Activated CD4-positive, alpha-beta T cell treated with anti-CD3 and anti-CD28 coated beads for 36 hours (primary cell): Measurements from ENCODE around the gene TPO. TPM values are rescaled to one million over a fixed set of nuclear protein-coding genes. Genes with fewer than 3 reads are reported as not detected.
"Not testable (repeated sequence)": the region's sequence is repeated elsewhere in the genome, so short reads cannot be mapped to it uniquely, and the experiment has no call there.

Source experiments
- ATAC-seq: fragments of 200-7000 bp; cut with Tn5 transposase; one replicate; pipeline ENCODE4 v1.10.0; 2021; ENCODE audit warnings: mild to moderate bottlenecking, moderate library complexity
- CTCF ChIA-PET: fragments of 350-600 bp; sonication (Branson Sonifier 250); formaldehyde crosslinking; loops from one replicate; lab custom pipeline; 2021; ENCODE audit warnings: antibody characterized with exemption; lab: Charles Lee
- POLR2A ChIA-PET: fragments of 350-600 bp; sonication (Branson Sonifier 250); formaldehyde crosslinking; loops from one replicate; lab custom pipeline; 2021; ENCODE audit warnings: antibody characterized with exemption, inconsistent platforms; lab: Charles Lee
- DNase-seq: peaks from one replicate; pipeline ENCODE4 v3.0.0-alpha.2; 2020
- H3K27ac Mint-ChIP-seq: one replicate; pipeline ENCODE4 v1.8.0; 2021; ENCODE audit warnings: mixed read lengths
- H3K27me3 Mint-ChIP-seq: one replicate; pipeline ENCODE4 v1.8.0; 2021; ENCODE audit warnings: mixed read lengths
- H3K36me3 Mint-ChIP-seq: one replicate; pipeline ENCODE4 v1.8.0; 2021; ENCODE audit warnings: low read depth, mixed read lengths
- H3K4me1 Mint-ChIP-seq: one replicate; pipeline ENCODE4 v1.8.0; 2021; ENCODE audit warnings: mixed read lengths
- H3K4me3 Mint-ChIP-seq: one replicate; pipeline ENCODE4 v1.8.0; 2021; ENCODE audit warnings: mild to moderate bottlenecking, moderate library complexity, mixed read lengths
- H3K9me3 Mint-ChIP-seq: one replicate; pipeline ENCODE4 v1.8.0; 2021; ENCODE audit warnings: low read depth, mixed read lengths
- intact Hi-C, 2 experiments: fragments of 100-400 bp; cut with DNase I in 1 of 2; cut with micrococcal nuclease in 1 of 2; formaldehyde crosslinking; loops; one replicate each; pipeline versions ENCODE4 v1.14.2 to v1.15.1; 2022 to 2024; cut with DNase I, micrococcal nuclease
- total RNA-seq, 2 experiments: library from RNA; stranded (reverse); gene quantifications; one replicate each; pipeline ENCODE4 v1.2.3, GENCODE V29; 2021

TPO gene
- total RNA-seq, 2 experiments from 2014 or later, result not detected

GRCh38 chr2:1406434-1406833, 6.8 kb upstream of the TPO start:
- intact Hi-C loops, result no loop called here
- Mint-ChIP-seq H3K27me3 (no peaks in the 10 kb centered on the region), H3K27ac (no peak overlapping the region), H3K4me1 (no peaks in the 10 kb centered on the region), H3K9me3 (peaks cover 2% of the 10 kb centered on the region), H3K4me3 (no peak overlapping the region), H3K36me3 (no peaks in the 10 kb centered on the region)
- DNase-seq (no peak), ATAC-seq (no peak)
- POLR2A ChIA-PET, result no interaction called here
- CTCF ChIA-PET, result no interaction called here

- Mint-ChIP-seq H3K4me3 (no peak overlapping the region), H3K27ac (no peak overlapping the region), H3K27me3 (no peaks in the 10 kb centered on the region), H3K9me3 (no peaks in the 10 kb centered on the region), H3K36me3 (no peaks in the 10 kb centered on the region), H3K4me1 (no peaks in the 10 kb centered on the region)
- ChIA-PET CTCF (no interaction called here), POLR2A (interaction anchor here (0.7 kb wide), 1 partner anchor 490 kb away, joined by 3 read pairs; no protein-coding TSS in a partner anchor)
- no peak for ATAC-seq
- intact Hi-C loops, result no loop called here
- DNase-seq, result no peak
These were observed 5.2 kb upstream of the TPO start for GRCh38 chr2:1407950-1408675.

GRCh38 chr2:1414121-1414520, 858 bp downstream of the TPO start:
- no peak for ATAC-seq
- Mint-ChIP-seq H3K27me3 (no peaks in the 10 kb centered on the region), H3K27ac (no peak overlapping the region), H3K4me3 (no peak overlapping the region), H3K4me1 (no peaks in the 10 kb centered on the region), H3K36me3 (no peaks in the 10 kb centered on the region), H3K9me3 (no peaks in the 10 kb centered on the region)
- intact Hi-C loops, result no loop called here
- ChIA-PET POLR2A (no interaction called here), CTCF (no interaction called here)
- DNase-seq, result no peak

- H3K36me3 Mint-ChIP-seq, ATAC-seq, POLR2A ChIA-PET, H3K27me3 Mint-ChIP-seq, intact Hi-C loops, H3K9me3 Mint-ChIP-seq, H3K27ac Mint-ChIP-seq, H3K4me3 Mint-ChIP-seq, DNase-seq, H3K4me1 Mint-ChIP-seq, CTCF ChIA-PET: not testable (repeated sequence)
These were observed 1.6 kb downstream of the TPO start for GRCh38 chr2:1414901-1415300.

GRCh38 chr2:1415501-1415900, 2.2 kb downstream of the TPO start:
- intact Hi-C loops, result no loop called here
- H3K9me3 Mint-ChIP-seq, result no peaks in the 10 kb centered on the region
- ChIA-PET CTCF (no interaction called here), POLR2A (no interaction called here)
- no peaks in the 10 kb centered on the region for H3K27me3 Mint-ChIP-seq
- no peak overlapping the region for H3K27ac Mint-ChIP-seq
- H3K4me3 Mint-ChIP-seq, result no peak overlapping the region
- H3K4me1 Mint-ChIP-seq, result no peaks in the 10 kb centered on the region
- DNase-seq (no peak), ATAC-seq (no peak)
- no peaks in the 10 kb centered on the region for H3K36me3 Mint-ChIP-seq

- CTCF ChIA-PET, result no interaction called here
- Mint-ChIP-seq H3K27me3 (no peaks in the 10 kb centered on the region), H3K36me3 (no peaks in the 10 kb centered on the region), H3K9me3 (no peaks in the 10 kb centered on the region), H3K27ac (no peak overlapping the region), H3K4me3 (no peak overlapping the region), H3K4me1 (no peaks in the 10 kb centered on the region)
- intact Hi-C loops, result no loop called here
- DNase-seq (no peak), ATAC-seq (no peak)
- POLR2A ChIA-PET, result no interaction called here
These were observed 5.3 kb downstream of the TPO start for GRCh38 chr2:1418566-1418965.

GRCh38 chr2:1420746-1421480, 7.7 kb downstream of the TPO start:
- ChIA-PET POLR2A (no interaction called here), CTCF (interaction anchor here (0.5 kb wide), 1 partner anchor 447 kb away, joined by 3 read pairs; no protein-coding TSS in a partner anchor)
- no peaks in the 10 kb centered on the region for H3K36me3 Mint-ChIP-seq
- H3K9me3 Mint-ChIP-seq, result no peaks in the 10 kb centered on the region
- DNase-seq (no peak), ATAC-seq (no peak)
- H3K27ac Mint-ChIP-seq, result no peak overlapping the region
- H3K4me3 Mint-ChIP-seq, result no peak overlapping the region
- no peaks in the 10 kb centered on the region for H3K4me1 Mint-ChIP-seq
- intact Hi-C loops, result loop anchor here in 1 of 2 experiments (1.0 kb wide), 1 partner anchor 27 kb away; no protein-coding TSS in a partner anchor
- H3K27me3 Mint-ChIP-seq, result no peaks in the 10 kb centered on the region

- ATAC-seq (no peak), DNase-seq (no peak)
- no peaks in the 10 kb centered on the region for H3K4me1 Mint-ChIP-seq
- H3K27me3 Mint-ChIP-seq, result peaks cover 3% of the 10 kb centered on the region
- no peak overlapping the region for H3K4me3 Mint-ChIP-seq
- no peak overlapping the region for H3K27ac Mint-ChIP-seq
- no peaks in the 10 kb centered on the region for H3K36me3 Mint-ChIP-seq
- ChIA-PET CTCF (no interaction called here), POLR2A (no interaction called here)
- intact Hi-C loops, result no loop called here
- H3K9me3 Mint-ChIP-seq, result no peaks in the 10 kb centered on the region
These were observed 8.5 kb downstream of the TPO start for GRCh38 chr2:1421731-1422130.

- ChIA-PET POLR2A (no interaction called here), CTCF (no interaction called here)
- Mint-ChIP-seq H3K27ac (no peak overlapping the region), H3K36me3 (no peaks in the 10 kb centered on the region), H3K27me3 (peaks cover 3% of the 10 kb centered on the region), H3K9me3 (no peaks in the 10 kb centered on the region), H3K4me3 (no peak overlapping the region), H3K4me1 (no peaks in the 10 kb centered on the region)
- no peak for ATAC-seq
- intact Hi-C loops, result no loop called here
- no peak for DNase-seq
These were observed 8.9 kb downstream of the TPO start for GRCh38 chr2:1422131-1422530.

GRCh38 chr2:1422716-1423285, 9.5 kb downstream of the TPO start:
- intact Hi-C loops, result no loop called here
- no peak for ATAC-seq
- Mint-ChIP-seq H3K27me3 (peaks cover 3% of the 10 kb centered on the region), H3K4me1 (no peaks in the 10 kb centered on the region), H3K27ac (no peak overlapping the region), H3K36me3 (no peaks in the 10 kb centered on the region), H3K4me3 (no peak overlapping the region), H3K9me3 (no peaks in the 10 kb centered on the region)
- no peak for DNase-seq
- ChIA-PET CTCF (no interaction called here), POLR2A (no interaction called here)

GRCh38 chr2:1427086-1427485, 13.8 kb downstream of the TPO start:
- Mint-ChIP-seq H3K27me3 (peaks cover 3% of the 10 kb centered on the region), H3K4me1 (no peaks in the 10 kb centered on the region), H3K4me3 (no peak overlapping the region), H3K9me3 (no peaks in the 10 kb centered on the region), H3K27ac (no peak overlapping the region), H3K36me3 (no peaks in the 10 kb centered on the region)
- no peak for DNase-seq
- ChIA-PET POLR2A (no interaction called here), CTCF (no interaction called here)
- no peak for ATAC-seq
- intact Hi-C loops, result no loop called here

GRCh38 chr2:1429895-1430294, 16.6 kb downstream of the TPO start:
- ATAC-seq (no peak), DNase-seq (no peak)
- H3K4me3 Mint-ChIP-seq, result no peak overlapping the region
- H3K36me3 Mint-ChIP-seq, result no peaks in the 10 kb centered on the region
- intact Hi-C loops, result no loop called here
- peaks cover 3% of the 10 kb centered on the region for H3K27me3 Mint-ChIP-seq
- no peaks in the 10 kb centered on the region for H3K4me1 Mint-ChIP-seq
- CTCF ChIA-PET, result no interaction called here
- no peaks in the 10 kb centered on the region for H3K9me3 Mint-ChIP-seq
- POLR2A ChIA-PET, result no interaction called here
- no peak overlapping the region for H3K27ac Mint-ChIP-seq
